GM12873 (cell line): Measurements from ENCODE around the gene R3HDM2.

Experiments
- CTCF ChIP-seq: IDR thresholded peaks from 2 replicates; pipeline ENCODE4 v1.5.1; 2012; ENCODE audit warnings: low read depth, mild to moderate bottlenecking, moderate library complexity, low read length, control low read depth; ENCODE audit not compliant: insufficient read depth; ENCODE audit errors: missing control alignments

Gene R3HDM2

GRCh38 chr12:57210926-57211692 lies 219.7 kb downstream of the R3HDM2 start:
- no peak for TF ChIP-seq CTCF

- TF ChIP-seq CTCF = no peak
These were observed 220.4 kb downstream of the R3HDM2 start for GRCh38 chr12:57210461-57210860.

- no peak for TF ChIP-seq CTCF
These were observed 220.9 kb downstream of the R3HDM2 start for GRCh38 chr12:57209916-57210315.

GRCh38 chr12:57208631-57209282 lies 222.1 kb downstream of the R3HDM2 start:
- TF ChIP-seq CTCF = no peak

GRCh38 chr12:57207731-57208630 lies 222.9 kb downstream of the R3HDM2 start:
- no peak for TF ChIP-seq CTCF

- TF ChIP-seq CTCF = no peak
These were observed 224.9 kb downstream of the R3HDM2 start for GRCh38 chr12:57205931-57206330.

GRCh38 chr12:57205186-57205585 lies 225.7 kb downstream of the R3HDM2 start:
- no peak for TF ChIP-seq CTCF
